GM12892 (cell line): ENCODE measurements around the gene TMEM100.

Experiments used
- POLR2A ChIP-seq: IDR thresholded peaks from 2 replicates; pipeline ENCODE4 v1.6.1; 2011; ENCODE audit warnings: low read depth, low read length, control low read depth
- POLR2AphosphoS5 ChIP-seq: IDR thresholded peaks from 2 replicates; pipeline ENCODE4 v1.6.1; 2011; ENCODE audit warnings: low read depth, low read length, control low read depth

DNA sequence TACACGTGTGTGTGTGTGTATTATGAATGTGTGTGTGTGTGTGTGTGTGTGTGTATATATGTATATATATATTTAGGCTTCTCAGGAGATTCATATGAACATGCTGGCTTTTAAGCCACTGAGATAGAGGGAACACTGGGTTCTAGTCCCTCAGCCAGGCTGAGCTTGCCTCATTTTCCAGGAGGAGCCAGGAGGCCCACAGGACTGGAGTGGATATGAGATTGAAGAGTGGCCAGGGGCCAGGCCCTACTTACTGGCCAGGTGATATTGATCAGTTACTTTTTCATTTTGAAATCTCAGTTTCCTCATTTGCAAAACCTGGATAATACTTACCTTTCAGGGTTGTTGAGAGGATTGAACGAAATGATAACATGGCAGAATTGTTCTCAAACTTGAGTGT lies 34.0 kb upstream of the TMEM100 start:
- TF ChIP-seq POLR2AphosphoS5 (no peak), POLR2A (no peak)
